ENCODE data around the gene SAT1.

GRCh38 chrX:23788946-23789345 is 6.0 kb downstream of the SAT1 start:
- TF ChIP-seq EZH2 (IDR thresholded peaks at IDR 0.05; ENCODE audit: insufficient read depth, poor library complexity, severe bottlenecking) (no peak), EZH2phosphoT487 (IDR thresholded peaks at IDR 0.05; ENCODE audit: insufficient read depth, low read depth) (no peak)
